Esophagus muscularis mucosa (tissue), 3 donors: ENCODE data around the gene ATP1B1.
"Not testable (repeated sequence)": the region's sequence is repeated elsewhere in the genome, so short reads cannot be mapped to it uniquely, and the experiment has no call there.

Source experiments
- CTCF ChIP-seq, 3 experiments: fragments of 200-600 bp in 2 of 3; fragments of 450-650 bp in 1 of 3; sonication (generic) in 2 of 3; IDR thresholded peaks; one replicate each; pipeline ENCODE4 v1.5.1; 2017 to 2019; ENCODE audit warnings: antibody characterized with exemption in 3 of 3, mild to moderate bottlenecking in 2 of 3, moderate library complexity in 1 of 3
- POLR2A ChIP-seq: fragments of 450-650 bp; IDR thresholded peaks from one replicate; pipeline ENCODE4 v1.6.1; 2017; ENCODE audit warnings: antibody characterized with exemption, moderate library complexity, mild to moderate bottlenecking, low read depth

- TF ChIP-seq POLR2A; CTCF (IDR thresholded peaks at IDR 0.05): not testable (repeated sequence)
Observed at GRCh38 chr1:169179431-169179830, 72.9 kb downstream of the ATP1B1 start.
